K562 (cell line): ENCODE results near the gene SCNN1A. TPM values are rescaled to one million over a fixed set of nuclear protein-coding genes. Genes with fewer than 3 reads are reported as not detected.

Experiments used
- CBFA2T2 ChIP-seq: fragments of 450-650 bp; conservative IDR thresholded peaks from 2 replicates; pipeline ENCODE4 v1.6.1; 2017; ENCODE audit warnings: mild to moderate bottlenecking
- GATAD2A ChIP-seq: fragments of 450-650 bp; IDR thresholded peaks from 2 replicates; pipeline ENCODE4 v1.6.1; 2017
- JUND ChIP-seq, 2 experiments: IDR thresholded peaks; 2 replicates in 1 of 2; 3 replicates in 1 of 2; pipeline ENCODE4 v1.6.1; 2011; ENCODE audit warnings: borderline replicate concordance in 2 of 2, low read depth in 2 of 2, low read length in 2 of 2, improper control_type of control experiment in 1 of 2, missing biosample characterization in 1 of 2, missing genetic modification characterization in 1 of 2, missing genetic modification reagents in 1 of 2
- MTA3 ChIP-seq: fragments of 450-650 bp; formaldehyde crosslinking; IDR thresholded peaks from 2 replicates; pipeline ENCODE4 v1.6.1; 2017; ENCODE audit warnings: mild to moderate bottlenecking, borderline replicate concordance
- POLR2H ChIP-seq: IDR thresholded peaks from 2 replicates; pipeline ENCODE4 v1.6.1; 2016; ENCODE audit warnings: missing genetic modification characterization, low read depth, mild to moderate bottlenecking, control low read depth, missing compliant biosample characterization, moderate library complexity
- WHSC1 ChIP-seq: IDR thresholded peaks from one replicate; pipeline ENCODE4 v1.6.1; 2012; ENCODE audit warnings: low read length, control low read depth, inconsistent platforms
- ZFX ChIP-seq: sonication (generic); formaldehyde crosslinking; IDR thresholded peaks from 2 replicates; pipeline ENCODE4 v1.8.0; 2022; ENCODE audit warnings: mild to moderate bottlenecking, missing genetic modification reagents, moderate library complexity
- polyA plus RNA-seq, 8 experiments: library from polyadenylated mRNA; depleted of rRNA in 4 of 8; stranded (reverse) in 5 of 8; unstranded in 3 of 8; fragments of >200 nt; fragmentation: Nextera tagmentation in 2 of 8; fragmentation: Illumina TruSeq in 1 of 8; extraction: Ambion mirVana in 2 of 8; extraction: Trizol in 1 of 8; gene quantifications; 2 replicates each; pipeline versions ENCODE4 v1.2.1 to v1.2.3, GENCODE V29; 2011 to 2014; ENCODE audit warnings: inconsistent platforms in 1 of 8, missing spikeins in 1 of 8
- total RNA-seq, 7 experiments: library from RNA; depleted of rRNA in 6 of 7; stranded (reverse); fragments of >200 nt in 6 of 7; fragmentation: Illumina TruSeq in 2 of 7; extraction: Trizol in 2 of 7; gene quantifications; 2 replicates each; pipeline versions ENCODE4 v1.2.1 to v1.2.3, GENCODE V29; 2011 to 2021; ENCODE audit warnings: low replicate concordance in 1 of 7
- TF ChIP-seq, protein P1 (sequence below): sonication (generic); formaldehyde crosslinking; IDR thresholded peaks from 2 replicates; pipeline ENCODE4 v1.4.0; 2020; ENCODE audit warnings: mild to moderate bottlenecking, missing genetic modification reagents
- TF ChIP-seq, protein P2 (sequence below): fragments of 450-650 bp; IDR thresholded peaks from 2 replicates; pipeline ENCODE4 v1.6.1; 2016; ENCODE audit warnings: mild to moderate bottlenecking, moderate library complexity
- TF ChIP-seq, protein P3 (sequence below): fragments of 150-350 bp; conservative IDR thresholded peaks from 2 replicates; pipeline ENCODE4 v1.6.1; 2014; ENCODE audit warnings: low read length

The SCNN1A gene
- total and polyA plus RNA-seq, 9 of the 15 experiments (the other 6 are each of a cell fraction or from before 2014, with no cell fraction given) = 0.15 to 0.49 (median 0.32) TPM; not detected in 5

DNA sequence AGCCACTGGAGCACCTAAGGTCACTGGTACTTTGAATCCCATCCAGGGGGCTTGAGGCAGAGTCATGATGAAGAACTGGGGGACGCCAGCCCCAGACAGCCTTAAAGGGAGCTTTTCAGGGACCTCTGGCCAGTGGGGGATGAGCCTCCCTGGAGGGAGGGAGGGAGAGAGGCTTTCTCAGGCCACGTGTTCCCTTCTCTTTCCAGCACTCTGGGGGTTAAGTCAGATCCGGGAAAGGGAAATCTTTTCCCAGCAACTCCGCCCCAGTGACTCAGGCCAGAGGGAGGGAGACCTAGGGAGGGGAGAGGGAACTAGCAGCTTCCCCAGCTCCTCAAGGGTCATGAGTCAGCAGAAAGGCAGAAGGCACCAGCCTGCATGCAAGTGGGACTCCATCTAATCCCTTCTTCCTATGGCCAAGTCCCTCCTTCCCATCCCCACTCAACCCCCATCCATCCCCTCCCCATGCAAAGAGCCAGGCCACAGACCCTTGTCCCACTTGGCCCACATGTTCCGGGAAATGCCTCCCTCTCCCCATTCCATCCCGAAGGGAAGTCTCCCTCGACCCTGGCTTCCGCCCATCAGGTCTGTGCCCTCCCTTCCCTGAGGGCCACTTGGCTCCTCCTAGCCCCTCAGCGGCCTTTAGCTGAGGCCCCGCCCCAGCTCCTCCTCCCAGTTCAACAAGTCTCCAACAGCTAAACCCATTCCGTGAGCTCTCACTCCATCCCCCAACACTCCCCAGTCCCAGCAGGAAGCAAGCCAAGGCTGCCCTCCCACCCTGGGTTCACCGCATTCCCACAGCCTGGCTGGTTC lies 39.1 kb downstream of the SCNN1A start (continued):
- TF ChIP-seq WHSC1 (no peak), ZFX (CRISPR knock-in tag) (0 out of 2 replicates have a peak, but pooled peaks have one; percentile 7), CBFA2T2 (peak; percentile 26), JUND (IDR thresholded peaks at IDR 0.05; ENCODE audit: borderline replicate concordance, low read depth, low read length) (peak; percentile 90), JUND (tag; IDR thresholded peaks at IDR 0.05; ENCODE audit: borderline replicate concordance, low read depth, low read length) (peak; percentile 82; the same call in 2 of the 3 replicates), POLR2H (tag) (peak; percentile 68), GATAD2A (0 out of 2 replicates have a peak, but pooled peaks have one; percentile 15), MTA3 (0 out of 2 replicates have a peak, but pooled peaks have one; percentile 1)
- TF ChIP-seq, protein P1, sequence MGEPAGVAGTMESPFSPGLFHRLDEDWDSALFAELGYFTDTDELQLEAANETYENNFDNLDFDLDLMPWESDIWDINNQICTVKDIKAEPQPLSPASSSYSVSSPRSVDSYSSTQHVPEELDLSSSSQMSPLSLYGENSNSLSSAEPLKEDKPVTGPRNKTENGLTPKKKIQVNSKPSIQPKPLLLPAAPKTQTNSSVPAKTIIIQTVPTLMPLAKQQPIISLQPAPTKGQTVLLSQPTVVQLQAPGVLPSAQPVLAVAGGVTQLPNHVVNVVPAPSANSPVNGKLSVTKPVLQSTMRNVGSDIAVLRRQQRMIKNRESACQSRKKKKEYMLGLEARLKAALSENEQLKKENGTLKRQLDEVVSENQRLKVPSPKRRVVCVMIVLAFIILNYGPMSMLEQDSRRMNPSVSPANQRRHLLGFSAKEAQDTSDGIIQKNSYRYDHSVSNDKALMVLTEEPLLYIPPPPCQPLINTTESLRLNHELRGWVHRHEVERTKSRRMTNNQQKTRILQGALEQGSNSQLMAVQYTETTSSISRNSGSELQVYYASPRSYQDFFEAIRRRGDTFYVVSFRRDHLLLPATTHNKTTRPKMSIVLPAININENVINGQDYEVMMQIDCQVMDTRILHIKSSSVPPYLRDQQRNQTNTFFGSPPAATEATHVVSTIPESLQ = no peak
- TF ChIP-seq, protein P2, sequence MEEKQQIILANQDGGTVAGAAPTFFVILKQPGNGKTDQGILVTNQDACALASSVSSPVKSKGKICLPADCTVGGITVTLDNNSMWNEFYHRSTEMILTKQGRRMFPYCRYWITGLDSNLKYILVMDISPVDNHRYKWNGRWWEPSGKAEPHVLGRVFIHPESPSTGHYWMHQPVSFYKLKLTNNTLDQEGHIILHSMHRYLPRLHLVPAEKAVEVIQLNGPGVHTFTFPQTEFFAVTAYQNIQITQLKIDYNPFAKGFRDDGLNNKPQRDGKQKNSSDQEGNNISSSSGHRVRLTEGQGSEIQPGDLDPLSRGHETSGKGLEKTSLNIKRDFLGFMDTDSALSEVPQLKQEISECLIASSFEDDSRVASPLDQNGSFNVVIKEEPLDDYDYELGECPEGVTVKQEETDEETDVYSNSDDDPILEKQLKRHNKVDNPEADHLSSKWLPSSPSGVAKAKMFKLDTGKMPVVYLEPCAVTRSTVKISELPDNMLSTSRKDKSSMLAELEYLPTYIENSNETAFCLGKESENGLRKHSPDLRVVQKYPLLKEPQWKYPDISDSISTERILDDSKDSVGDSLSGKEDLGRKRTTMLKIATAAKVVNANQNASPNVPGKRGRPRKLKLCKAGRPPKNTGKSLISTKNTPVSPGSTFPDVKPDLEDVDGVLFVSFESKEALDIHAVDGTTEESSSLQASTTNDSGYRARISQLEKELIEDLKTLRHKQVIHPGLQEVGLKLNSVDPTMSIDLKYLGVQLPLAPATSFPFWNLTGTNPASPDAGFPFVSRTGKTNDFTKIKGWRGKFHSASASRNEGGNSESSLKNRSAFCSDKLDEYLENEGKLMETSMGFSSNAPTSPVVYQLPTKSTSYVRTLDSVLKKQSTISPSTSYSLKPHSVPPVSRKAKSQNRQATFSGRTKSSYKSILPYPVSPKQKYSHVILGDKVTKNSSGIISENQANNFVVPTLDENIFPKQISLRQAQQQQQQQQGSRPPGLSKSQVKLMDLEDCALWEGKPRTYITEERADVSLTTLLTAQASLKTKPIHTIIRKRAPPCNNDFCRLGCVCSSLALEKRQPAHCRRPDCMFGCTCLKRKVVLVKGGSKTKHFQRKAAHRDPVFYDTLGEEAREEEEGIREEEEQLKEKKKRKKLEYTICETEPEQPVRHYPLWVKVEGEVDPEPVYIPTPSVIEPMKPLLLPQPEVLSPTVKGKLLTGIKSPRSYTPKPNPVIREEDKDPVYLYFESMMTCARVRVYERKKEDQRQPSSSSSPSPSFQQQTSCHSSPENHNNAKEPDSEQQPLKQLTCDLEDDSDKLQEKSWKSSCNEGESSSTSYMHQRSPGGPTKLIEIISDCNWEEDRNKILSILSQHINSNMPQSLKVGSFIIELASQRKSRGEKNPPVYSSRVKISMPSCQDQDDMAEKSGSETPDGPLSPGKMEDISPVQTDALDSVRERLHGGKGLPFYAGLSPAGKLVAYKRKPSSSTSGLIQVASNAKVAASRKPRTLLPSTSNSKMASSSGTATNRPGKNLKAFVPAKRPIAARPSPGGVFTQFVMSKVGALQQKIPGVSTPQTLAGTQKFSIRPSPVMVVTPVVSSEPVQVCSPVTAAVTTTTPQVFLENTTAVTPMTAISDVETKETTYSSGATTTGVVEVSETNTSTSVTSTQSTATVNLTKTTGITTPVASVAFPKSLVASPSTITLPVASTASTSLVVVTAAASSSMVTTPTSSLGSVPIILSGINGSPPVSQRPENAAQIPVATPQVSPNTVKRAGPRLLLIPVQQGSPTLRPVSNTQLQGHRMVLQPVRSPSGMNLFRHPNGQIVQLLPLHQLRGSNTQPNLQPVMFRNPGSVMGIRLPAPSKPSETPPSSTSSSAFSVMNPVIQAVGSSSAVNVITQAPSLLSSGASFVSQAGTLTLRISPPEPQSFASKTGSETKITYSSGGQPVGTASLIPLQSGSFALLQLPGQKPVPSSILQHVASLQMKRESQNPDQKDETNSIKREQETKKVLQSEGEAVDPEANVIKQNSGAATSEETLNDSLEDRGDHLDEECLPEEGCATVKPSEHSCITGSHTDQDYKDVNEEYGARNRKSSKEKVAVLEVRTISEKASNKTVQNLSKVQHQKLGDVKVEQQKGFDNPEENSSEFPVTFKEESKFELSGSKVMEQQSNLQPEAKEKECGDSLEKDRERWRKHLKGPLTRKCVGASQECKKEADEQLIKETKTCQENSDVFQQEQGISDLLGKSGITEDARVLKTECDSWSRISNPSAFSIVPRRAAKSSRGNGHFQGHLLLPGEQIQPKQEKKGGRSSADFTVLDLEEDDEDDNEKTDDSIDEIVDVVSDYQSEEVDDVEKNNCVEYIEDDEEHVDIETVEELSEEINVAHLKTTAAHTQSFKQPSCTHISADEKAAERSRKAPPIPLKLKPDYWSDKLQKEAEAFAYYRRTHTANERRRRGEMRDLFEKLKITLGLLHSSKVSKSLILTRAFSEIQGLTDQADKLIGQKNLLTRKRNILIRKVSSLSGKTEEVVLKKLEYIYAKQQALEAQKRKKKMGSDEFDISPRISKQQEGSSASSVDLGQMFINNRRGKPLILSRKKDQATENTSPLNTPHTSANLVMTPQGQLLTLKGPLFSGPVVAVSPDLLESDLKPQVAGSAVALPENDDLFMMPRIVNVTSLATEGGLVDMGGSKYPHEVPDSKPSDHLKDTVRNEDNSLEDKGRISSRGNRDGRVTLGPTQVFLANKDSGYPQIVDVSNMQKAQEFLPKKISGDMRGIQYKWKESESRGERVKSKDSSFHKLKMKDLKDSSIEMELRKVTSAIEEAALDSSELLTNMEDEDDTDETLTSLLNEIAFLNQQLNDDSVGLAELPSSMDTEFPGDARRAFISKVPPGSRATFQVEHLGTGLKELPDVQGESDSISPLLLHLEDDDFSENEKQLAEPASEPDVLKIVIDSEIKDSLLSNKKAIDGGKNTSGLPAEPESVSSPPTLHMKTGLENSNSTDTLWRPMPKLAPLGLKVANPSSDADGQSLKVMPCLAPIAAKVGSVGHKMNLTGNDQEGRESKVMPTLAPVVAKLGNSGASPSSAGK = peak; percentile 73
- TF ChIP-seq, protein P3, sequence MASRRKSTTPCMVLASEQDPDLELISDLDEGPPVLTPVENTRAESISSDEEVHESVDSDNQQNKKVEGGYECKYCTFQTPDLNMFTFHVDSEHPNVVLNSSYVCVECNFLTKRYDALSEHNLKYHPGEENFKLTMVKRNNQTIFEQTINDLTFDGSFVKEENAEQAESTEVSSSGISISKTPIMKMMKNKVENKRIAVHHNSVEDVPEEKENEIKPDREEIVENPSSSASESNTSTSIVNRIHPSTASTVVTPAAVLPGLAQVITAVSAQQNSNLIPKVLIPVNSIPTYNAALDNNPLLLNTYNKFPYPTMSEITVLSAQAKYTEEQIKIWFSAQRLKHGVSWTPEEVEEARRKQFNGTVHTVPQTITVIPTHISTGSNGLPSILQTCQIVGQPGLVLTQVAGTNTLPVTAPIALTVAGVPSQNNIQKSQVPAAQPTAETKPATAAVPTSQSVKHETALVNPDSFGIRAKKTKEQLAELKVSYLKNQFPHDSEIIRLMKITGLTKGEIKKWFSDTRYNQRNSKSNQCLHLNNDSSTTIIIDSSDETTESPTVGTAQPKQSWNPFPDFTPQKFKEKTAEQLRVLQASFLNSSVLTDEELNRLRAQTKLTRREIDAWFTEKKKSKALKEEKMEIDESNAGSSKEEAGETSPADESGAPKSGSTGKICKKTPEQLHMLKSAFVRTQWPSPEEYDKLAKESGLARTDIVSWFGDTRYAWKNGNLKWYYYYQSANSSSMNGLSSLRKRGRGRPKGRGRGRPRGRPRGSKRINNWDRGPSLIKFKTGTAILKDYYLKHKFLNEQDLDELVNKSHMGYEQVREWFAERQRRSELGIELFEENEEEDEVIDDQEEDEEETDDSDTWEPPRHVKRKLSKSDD = no peak
